HAP-1 (cell line): Measurements from ENCODE around the gene USP8.

Experiments
- DNase-seq, 2 experiments: peaks; one replicate each; pipeline ENCODE4 v3.0.0-alpha.2; 2016 to 2020; ENCODE audit warnings: low spot score in 2 of 2
- H3K27me3 ChIP-seq: fragments of 250-450 bp; sonication (Bioruptor Pico); 2 replicates; pipeline ENCODE4 v1.5.1; 2020; ENCODE audit warnings: low read depth, mild to moderate bottlenecking, moderate library complexity
- H3K36me3 ChIP-seq: fragments of 250-450 bp; sonication (Bioruptor Pico); replicated peaks from 2 replicates; pipeline ENCODE4 v1.5.1; 2020; ENCODE audit warnings: mild to moderate bottlenecking
- H3K4me1 ChIP-seq: fragments of 250-450 bp; sonication (Bioruptor Pico); 2 replicates; pipeline ENCODE4 v1.5.1; 2020; ENCODE audit warnings: mild to moderate bottlenecking
- H3K4me3 ChIP-seq: fragments of 250-450 bp; sonication (Bioruptor Pico); 2 replicates; pipeline ENCODE4 v1.5.1; 2020; ENCODE audit warnings: mild to moderate bottlenecking, moderate library complexity
- H3K9me3 ChIP-seq: fragments of 250-450 bp; sonication (Bioruptor Pico); 2 replicates; pipeline ENCODE4 v1.5.1; 2020; ENCODE audit warnings: mild to moderate bottlenecking, moderate library complexity
- in situ Hi-C: fragments of 300-500 bp; cut with MboI; formaldehyde crosslinking; loops from 3 replicates; pipeline ENCODE4 v1.14.3; 2020; ENCODE audit warnings: low sequenced_read_pairs, inconsistent platforms, mixed read lengths

Gene USP8

GRCh38 chr15:50531163-50531562, 107.0 kb downstream of the USP8 start:
- Histone ChIP-seq H3K4me3 (no peak overlapping the region), H3K9me3 (no peaks in the 10 kb centered on the region), H3K4me1 (no peaks in the 10 kb centered on the region), H3K36me3 (no peaks in the 10 kb centered on the region), H3K27me3 (no peaks in the 10 kb centered on the region; the same call in 1 of the 2 replicates)
- in situ Hi-C loops: no loop called here
- no peak for DNase-seq

GRCh38 chr15:50531766-50532165, 107.6 kb downstream of the USP8 start:
- no peaks in the 10 kb centered on the region for H3K4me1 ChIP-seq
- in situ Hi-C loops: no loop called here
- H3K4me3 ChIP-seq: no peak overlapping the region
- no peaks in the 10 kb centered on the region for H3K36me3 ChIP-seq
- H3K27me3 ChIP-seq: no peaks in the 10 kb centered on the region; the same call in 1 of the 2 replicates
- H3K9me3 ChIP-seq: no peaks in the 10 kb centered on the region
- DNase-seq: no peak

- DNase-seq: no peak
- in situ Hi-C loops: no loop called here
- Histone ChIP-seq H3K4me3 (no peak overlapping the region), H3K9me3 (no peaks in the 10 kb centered on the region), H3K4me1 (no peaks in the 10 kb centered on the region), H3K36me3 (no peaks in the 10 kb centered on the region), H3K27me3 (peaks cover 20% of the 10 kb centered on the region)
Measured at GRCh38 chr15:50542887-50543210, 118.6 kb downstream of the USP8 start.

GRCh38 chr15:50543556-50543955, 119.4 kb downstream of the USP8 start:
- peaks cover 20% of the 10 kb centered on the region for H3K27me3 ChIP-seq
- no peak for DNase-seq
- no peaks in the 10 kb centered on the region for H3K4me1 ChIP-seq
- no peaks in the 10 kb centered on the region for H3K36me3 ChIP-seq
- in situ Hi-C loops: no loop called here
- no peaks in the 10 kb centered on the region for H3K9me3 ChIP-seq
- H3K4me3 ChIP-seq: no peak overlapping the region

GRCh38 chr15:50544368-50544767, 120.2 kb downstream of the USP8 start:
- in situ Hi-C loops: no loop called here
- no peaks in the 10 kb centered on the region for H3K4me1 ChIP-seq
- no peak for DNase-seq

GRCh38 chr15:50546566-50546965, 122.4 kb downstream of the USP8 start, which contains the start of gene USP50:
TSS of gene USP50 (minus strand) at chr15:50546666. CDS start at chr15:50546525, 141 bp downstream.
- Histone ChIP-seq H3K36me3 (no peaks in the 10 kb centered on the region), H3K9me3 (no peaks in the 10 kb centered on the region), H3K4me3 (no peak within 1 kb of the TSS), H3K4me1 (no peaks in the 10 kb centered on the region), H3K27me3 (peaks cover 20% of the 10 kb centered on the region)
- DNase-seq: no peak
- in situ Hi-C loops: no loop called here

More at GRCh38 chr15:50544368-50544767, 120.2 kb downstream of the USP8 start:
- Histone ChIP-seq H3K36me3 (no peaks in the 10 kb centered on the region), H3K9me3 (no peaks in the 10 kb centered on the region), H3K4me3 (no peak overlapping the region), H3K27me3 (peaks cover 20% of the 10 kb centered on the region)

GRCh38 chr15:50549326-50549725, 125.1 kb downstream of the USP8 start:
- in situ Hi-C loops: no loop called here
- no peaks in the 10 kb centered on the region for H3K4me1 ChIP-seq
- no peak for DNase-seq

GRCh38 chr15:50552238-50552637, 128.0 kb downstream of the USP8 start:
- Histone ChIP-seq H3K27me3 (no peaks in the 10 kb centered on the region), H3K4me3 (no peak overlapping the region), H3K36me3 (no peaks in the 10 kb centered on the region), H3K4me1 (no peaks in the 10 kb centered on the region), H3K9me3 (no peaks in the 10 kb centered on the region)
- in situ Hi-C loops: no loop called here
- no peak for DNase-seq

More at GRCh38 chr15:50549326-50549725, 125.1 kb downstream of the USP8 start:
- Histone ChIP-seq H3K9me3 (no peaks in the 10 kb centered on the region), H3K27me3 (peaks cover 10% of the 10 kb centered on the region), H3K36me3 (no peaks in the 10 kb centered on the region), H3K4me3 (no peak overlapping the region)

GRCh38 chr15:50556642-50557371, 132.6 kb downstream of the USP8 start:
- Histone ChIP-seq H3K9me3 (no peaks in the 10 kb centered on the region), H3K27me3 (no peaks in the 10 kb centered on the region), H3K4me3 (no peak overlapping the region), H3K36me3 (peaks cover 3% of the 10 kb centered on the region), H3K4me1 (no peaks in the 10 kb centered on the region)
- no peak for DNase-seq
- in situ Hi-C loops: no loop called here

- in situ Hi-C loops: no loop called here
Measured at GRCh38 chr15:50558012-50558411, 133.8 kb downstream of the USP8 start.

GRCh38 chr15:50562735-50563640, 138.8 kb downstream of the USP8 start:
- H3K9me3 ChIP-seq: no peaks in the 10 kb centered on the region
- H3K4me1 ChIP-seq: no peaks in the 10 kb centered on the region
- no peaks in the 10 kb centered on the region for H3K27me3 ChIP-seq
- no peak for DNase-seq
- H3K4me3 ChIP-seq: no peak overlapping the region
- peaks cover 10% of the 10 kb centered on the region for H3K36me3 ChIP-seq
- in situ Hi-C loops: no loop called here

More at GRCh38 chr15:50558012-50558411, 133.8 kb downstream of the USP8 start:
- H3K9me3 ChIP-seq: no peaks in the 10 kb centered on the region
- H3K36me3 ChIP-seq: peaks cover 3% of the 10 kb centered on the region
- H3K4me3 ChIP-seq: no peak overlapping the region
- no peaks in the 10 kb centered on the region for H3K4me1 ChIP-seq
- H3K27me3 ChIP-seq: no peaks in the 10 kb centered on the region
- DNase-seq: no peak

GRCh38 chr15:50563756-50564155, 139.6 kb downstream of the USP8 start:
- in situ Hi-C loops: no loop called here
- no peaks in the 10 kb centered on the region for H3K27me3 ChIP-seq
- peaks cover 10% of the 10 kb centered on the region for H3K36me3 ChIP-seq
- no peaks in the 10 kb centered on the region for H3K4me1 ChIP-seq
- H3K4me3 ChIP-seq: no peak overlapping the region
- H3K9me3 ChIP-seq: no peaks in the 10 kb centered on the region
- DNase-seq: no peak
